ENCODE data around the gene ACBD3.
"Not testable (repeated sequence)": the region's sequence is repeated elsewhere in the genome, so short reads cannot be mapped to it uniquely, and the experiment has no call there.

Gene ACBD3

DNA sequence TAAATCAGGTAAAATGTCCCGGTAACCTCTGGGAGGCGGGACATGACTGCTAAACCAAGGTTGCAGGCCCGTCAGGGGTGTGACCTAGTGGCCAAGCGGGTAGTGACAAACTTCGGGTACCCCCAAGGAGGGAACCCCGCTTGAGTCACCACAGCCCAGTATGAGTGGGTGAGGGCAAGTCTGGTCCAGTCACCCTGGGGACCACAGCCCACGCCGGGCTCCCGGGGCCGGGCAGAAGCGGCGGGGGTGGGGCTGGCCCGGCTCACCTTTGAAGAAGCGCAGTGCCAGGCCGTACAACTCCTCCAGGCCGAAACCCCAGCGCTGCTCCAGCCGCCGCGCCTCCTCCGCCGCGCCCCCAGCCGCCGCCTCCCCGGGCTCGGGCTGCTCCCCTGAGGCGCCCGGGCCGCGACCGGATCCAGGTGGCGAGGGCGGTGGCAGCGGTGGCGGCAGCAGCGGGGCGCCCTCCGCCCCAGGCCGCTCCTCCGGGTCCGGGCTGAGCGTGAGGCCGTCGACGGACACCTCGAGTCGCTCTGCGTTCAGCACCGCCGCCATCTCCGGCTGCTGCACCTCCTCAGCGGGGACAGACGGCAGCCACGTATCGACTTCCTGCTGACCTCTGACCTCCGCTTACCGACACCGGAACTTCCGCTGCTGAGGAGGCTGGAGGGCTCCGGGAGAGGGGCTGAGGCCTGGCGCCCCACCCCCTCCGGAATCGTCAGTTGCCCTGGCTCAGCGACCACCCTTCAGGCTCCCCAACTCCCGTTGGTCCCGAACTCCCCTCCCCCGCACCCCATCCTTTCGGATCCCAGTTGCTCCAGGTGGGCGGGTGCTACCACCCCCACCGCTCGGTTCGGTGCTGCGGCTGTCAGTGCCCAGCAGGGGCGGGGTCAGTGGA, at the start of gene ACBD3:
ACBD3 (minus strand) TSS at position 618 of the 895 bp plus-strand sequence; CDS start at position 552, 66 bp downstream.
- DNase-seq, result peak; percentile 69 to 83

DNA sequence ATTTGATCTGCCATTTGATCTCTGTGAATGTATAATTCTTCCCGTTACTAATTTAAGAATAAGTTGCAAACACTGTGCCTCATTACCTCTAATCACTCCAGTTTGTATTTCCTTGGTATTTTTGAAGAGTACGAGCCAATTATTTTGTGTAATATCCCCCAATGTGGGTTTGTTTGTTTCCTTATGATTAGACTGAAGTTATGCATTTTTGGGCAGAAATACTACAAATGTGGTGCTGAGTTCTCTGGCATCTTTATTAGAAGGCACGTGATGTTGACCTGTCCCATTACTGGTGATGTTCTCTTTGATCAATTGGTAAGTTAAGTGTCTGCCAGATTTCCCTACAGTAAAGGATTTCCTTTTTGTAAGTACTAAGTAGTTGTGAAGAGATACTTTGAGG, 47.3 kb upstream of the ACBD3 start:
- no peak for DNase-seq

DNA sequence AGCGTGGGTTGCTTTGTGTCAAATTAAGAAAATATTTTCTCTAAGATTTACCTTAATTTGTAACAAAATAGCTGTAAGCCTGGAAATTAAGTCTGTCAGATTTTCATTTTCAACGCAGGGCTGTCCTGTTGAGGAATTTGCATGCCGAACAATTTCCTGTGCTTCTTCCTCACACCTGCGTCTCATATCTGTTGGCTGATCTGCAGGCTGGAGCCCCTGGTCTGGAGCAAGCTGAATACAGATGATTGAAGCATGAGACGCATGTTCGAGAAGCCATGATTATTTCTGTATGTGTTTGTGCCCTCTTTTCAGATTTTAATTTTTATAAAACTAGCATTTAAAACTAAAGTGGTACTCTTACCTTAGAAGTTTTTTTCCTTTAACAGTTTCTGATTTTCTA, 46.8 kb upstream of the ACBD3 start:
- no peak for DNase-seq

DNA sequence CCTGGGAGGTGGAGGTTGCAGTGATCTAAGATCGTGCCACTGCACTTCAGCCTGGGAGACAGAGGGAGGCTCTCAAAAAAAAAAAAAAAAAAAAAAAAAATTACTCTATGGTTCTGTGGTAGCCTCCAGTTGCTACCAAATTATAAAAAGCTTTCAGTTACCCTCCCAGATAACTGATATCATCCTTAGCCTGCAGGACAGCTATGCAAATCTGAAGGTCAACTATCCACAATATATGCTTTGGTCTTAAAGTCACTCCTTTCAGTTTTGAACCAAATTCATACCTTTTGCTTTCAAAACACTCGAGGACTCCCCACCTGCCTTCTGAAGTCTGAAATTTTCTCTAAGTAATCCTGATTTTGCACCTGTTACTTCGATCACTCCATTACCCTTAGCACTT, 40.1 kb upstream of the ACBD3 start:
- no peak for DNase-seq

DNA sequence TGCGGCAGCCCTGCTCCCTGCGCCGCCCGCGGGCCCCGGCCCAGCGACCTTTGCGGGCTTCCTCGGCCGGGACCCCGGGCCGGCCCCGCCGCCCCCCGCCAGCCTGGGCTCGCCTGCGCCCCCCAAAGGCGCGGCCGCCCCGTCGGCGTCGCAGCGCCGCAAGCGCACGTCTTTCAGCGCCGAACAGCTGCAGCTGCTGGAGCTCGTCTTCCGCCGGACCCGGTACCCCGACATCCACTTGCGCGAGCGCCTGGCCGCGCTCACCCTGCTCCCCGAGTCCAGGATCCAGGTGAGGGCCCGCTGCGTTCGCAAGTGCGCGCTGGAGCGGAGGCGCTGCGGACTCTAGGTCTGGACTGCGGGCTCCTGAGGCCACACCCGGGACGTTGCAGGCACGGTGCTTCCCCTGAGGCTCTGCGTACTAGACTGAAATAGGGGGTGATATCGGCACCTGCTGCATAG, 37.3 kb upstream of the ACBD3 start:
- no peak for DNase-seq

DNA sequence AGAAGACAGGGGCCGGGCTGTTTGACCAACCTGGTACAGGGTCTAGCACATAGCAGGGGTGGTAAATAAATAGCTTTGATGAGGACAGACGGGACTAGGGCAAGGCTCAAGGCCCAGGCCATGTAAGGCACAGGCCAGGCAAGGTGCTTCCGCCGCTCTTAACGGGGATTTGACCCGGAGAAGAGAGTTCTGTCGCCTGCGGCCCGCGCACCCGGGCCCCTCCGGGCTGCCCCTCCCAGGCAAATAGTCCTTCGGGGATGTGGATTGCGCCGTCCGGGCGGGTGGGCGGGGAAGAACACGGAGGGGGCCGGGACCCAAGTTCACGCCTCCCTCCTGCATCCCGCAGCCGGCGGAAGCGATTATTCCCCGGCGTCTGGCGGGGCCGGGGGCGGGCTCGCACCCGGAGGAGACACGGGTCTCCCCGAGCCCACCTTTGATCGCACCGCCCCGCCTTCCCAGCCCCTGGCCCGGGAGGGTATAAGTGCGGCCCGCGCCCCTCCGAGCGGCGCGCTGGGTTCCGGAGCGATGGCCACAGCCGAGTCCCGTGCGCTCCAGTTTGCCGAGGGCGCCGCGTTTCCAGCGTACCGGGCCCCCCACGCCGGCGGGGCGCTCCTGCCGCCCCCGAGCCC, 36.7 kb upstream of the ACBD3 start, which contains the start of gene MIXL1:
MIXL1 (plus strand) TSS at position 508 of the 629 bp plus-strand sequence; CDS start at position 526, 18 bp downstream.
- DNase-seq, result no peak

DNA sequence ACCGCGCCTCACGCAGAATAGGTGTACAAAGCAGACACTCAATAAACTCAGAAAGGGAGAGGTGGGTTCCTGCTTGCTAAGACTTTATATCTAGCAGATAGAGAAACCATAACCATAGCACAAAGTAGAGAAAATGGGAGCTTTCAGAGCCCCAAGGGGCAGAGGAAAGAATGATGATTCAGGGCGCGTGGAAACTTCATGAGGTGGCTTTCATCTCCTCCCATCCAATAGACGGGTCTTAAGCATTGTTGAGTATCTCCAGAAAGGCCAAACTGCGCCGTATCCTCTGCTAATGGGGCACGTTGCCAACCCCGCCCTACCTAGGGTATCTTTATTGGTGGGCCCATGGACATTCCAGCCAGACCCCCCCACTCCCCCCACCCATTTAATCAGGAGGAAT, 36.1 kb upstream of the ACBD3 start:
- DNase-seq, result no peak

DNA sequence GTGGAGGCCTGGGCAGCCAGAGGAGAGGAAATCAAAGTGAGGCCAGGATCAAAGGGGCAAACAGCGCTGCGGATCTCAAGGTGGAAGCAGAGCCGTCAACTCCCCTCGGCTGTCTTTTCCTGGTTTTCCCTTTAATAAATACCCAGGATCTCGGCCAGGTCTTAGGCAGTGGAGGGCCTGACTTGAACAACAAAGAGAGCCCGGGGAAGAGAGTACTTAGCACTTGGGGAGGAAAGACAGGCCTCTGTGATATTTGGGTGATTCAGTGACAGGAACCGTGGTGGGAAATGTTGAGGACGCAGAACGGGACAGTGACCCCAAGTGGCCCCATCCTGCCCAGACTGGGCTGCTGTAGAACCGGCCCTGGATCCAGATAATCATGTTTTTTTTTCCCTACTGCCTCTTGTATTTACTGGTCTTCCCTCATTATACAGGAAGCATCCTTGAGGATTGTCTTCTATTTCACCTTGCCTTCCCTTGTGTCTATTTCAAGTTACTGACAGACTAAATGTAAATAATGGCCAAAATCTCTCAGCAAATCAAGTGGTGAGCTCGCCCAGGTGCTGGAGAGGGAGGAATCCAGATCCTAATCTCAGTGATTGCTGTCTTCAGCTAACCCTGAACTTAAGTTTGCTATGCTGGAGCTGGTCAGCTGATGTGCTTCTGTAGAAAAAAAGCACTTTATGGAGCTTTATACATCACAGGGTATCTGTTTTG, 34.1 kb upstream of the ACBD3 start:
- no peak for DNase-seq

DNA sequence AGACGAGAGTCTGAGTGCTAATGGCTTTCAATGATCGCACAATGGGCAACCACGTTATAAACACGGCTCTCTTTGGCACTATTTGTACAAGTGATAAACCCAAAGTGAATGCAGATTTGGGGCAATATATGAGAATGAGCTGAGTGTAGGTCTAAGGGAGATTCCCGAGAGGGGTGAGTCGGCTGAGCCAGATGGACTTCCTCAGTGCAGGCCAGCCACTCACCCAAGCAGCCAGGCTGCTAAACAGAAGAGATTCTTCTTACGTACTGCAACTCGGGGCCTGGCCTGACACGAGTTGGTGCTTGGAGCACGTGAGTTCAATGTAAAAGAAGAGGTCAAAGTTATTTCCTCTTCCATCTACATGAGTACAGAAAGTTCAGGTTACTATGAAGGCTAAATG, 30.7 kb upstream of the ACBD3 start:
- no peak for DNase-seq

DNA sequence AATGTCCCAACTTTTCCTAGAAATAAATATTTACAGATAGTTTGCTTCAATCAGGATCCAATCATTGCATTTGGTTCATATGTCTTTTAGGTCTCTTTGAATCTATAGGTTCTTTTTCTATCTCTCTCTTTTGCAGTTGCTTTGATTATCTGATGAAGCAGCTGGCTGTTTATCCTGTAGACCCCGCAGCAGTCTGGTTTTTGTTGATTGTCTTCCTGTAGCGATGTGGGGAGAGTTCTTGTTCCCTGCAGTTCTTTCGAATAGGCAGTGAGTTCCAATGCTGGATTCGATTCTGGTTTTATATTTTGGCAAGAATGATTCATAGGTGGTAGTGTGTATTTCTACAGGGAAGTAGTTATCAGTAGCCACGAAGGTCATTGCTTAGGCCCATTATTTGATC, 29.5 kb upstream of the ACBD3 start:
- DNase-seq, result no peak

DNA sequence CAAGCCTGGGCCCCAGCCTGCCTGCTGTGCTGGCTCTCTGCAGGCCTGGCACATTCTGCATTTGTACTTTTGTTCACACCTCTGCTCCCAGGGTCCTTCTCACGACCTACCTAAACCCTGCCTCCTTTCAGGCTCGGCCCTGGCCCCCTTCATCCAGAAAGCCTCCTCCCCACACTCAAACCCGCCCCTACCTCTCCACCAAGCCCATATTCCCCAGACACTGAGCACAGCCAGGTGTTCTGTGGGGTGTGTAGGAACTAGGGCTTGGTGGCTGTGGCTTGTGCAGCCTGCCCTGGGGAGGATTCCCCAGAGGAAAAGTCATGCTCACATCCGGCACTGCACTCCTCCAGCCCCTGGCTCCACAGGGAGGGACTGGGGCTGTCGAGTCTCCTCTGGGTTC, 28.7 kb upstream of the ACBD3 start:
- no peak for DNase-seq

DNA sequence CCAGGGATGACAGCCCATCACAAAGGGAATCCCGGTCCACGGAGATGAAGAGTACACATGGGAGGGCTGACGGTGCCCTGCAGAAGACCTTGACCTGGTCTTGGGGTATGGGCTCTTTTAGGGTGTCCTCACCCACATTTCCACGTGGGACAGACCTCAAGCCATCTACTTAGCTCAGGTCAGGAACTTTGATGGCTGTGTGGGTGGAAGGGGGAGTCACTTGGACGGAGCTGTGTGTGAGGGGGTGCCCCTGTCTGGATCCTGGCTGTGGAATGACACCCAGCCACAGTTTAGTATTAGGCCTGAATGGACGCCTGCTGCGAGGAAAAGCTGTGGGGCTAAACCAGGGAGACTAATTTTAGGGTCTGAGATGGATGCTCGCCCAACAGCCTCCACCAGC, 26.0 kb upstream of the ACBD3 start:
- no peak for DNase-seq

DNA sequence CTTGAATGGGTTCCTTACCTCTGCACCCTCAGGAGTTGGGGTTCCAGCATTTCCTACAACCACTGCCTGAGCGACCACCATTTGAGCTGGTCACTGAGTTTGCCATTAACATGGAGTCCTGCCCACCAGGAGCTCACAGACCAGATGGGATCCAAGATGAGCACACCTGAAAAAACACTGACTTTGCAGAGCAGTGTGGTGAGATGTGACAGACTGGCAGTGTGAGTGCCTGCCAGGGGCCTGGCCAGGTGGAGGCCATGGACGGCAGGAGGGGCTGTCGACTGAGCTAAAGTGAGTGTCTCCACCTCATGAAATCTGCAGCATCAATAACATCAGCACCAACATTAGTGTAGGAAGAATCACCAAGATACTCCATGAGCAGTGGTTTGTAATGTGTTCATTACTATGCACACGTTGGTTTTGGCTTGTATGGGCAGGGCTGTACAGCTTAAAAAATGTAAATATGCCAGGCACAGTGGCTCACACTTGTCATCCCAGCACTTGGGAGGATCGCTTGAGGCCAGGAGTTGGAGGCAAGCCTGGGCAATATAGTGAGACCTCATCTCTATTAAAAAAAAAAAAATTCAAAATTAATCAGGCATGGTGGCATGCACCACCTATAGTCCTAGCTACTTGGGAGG, 24.8 kb upstream of the ACBD3 start:
- no peak for DNase-seq

DNA sequence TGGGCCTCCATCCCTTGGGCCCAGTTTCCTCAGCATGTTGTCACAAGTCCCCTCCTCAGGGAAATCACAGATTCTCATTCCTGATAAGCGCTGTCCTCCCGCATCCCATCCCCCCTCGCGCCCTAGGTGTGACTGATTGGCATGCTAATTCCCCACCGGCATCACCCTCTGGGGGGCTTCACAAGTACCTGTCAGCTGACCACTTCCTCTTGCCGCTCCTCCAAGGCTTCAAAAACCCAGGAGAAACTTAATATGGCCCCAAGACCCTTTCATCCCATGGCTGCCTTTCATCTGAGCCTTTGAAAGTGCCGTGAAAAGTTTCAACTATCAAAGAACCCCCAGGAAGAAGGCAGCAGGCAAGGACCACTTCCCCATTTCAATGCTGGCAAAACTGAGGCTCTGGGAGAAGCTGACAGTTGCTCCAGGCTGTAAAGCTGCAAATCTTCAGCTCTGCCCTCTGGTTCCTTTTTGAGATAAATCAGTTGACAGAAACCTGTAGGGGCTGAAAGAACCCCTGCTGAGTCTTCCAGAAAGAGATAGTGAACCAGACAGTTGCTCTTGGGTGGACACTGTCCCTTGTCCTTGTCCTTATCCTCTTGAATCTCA, 24.1 kb upstream of the ACBD3 start:
- no peak for DNase-seq

DNA sequence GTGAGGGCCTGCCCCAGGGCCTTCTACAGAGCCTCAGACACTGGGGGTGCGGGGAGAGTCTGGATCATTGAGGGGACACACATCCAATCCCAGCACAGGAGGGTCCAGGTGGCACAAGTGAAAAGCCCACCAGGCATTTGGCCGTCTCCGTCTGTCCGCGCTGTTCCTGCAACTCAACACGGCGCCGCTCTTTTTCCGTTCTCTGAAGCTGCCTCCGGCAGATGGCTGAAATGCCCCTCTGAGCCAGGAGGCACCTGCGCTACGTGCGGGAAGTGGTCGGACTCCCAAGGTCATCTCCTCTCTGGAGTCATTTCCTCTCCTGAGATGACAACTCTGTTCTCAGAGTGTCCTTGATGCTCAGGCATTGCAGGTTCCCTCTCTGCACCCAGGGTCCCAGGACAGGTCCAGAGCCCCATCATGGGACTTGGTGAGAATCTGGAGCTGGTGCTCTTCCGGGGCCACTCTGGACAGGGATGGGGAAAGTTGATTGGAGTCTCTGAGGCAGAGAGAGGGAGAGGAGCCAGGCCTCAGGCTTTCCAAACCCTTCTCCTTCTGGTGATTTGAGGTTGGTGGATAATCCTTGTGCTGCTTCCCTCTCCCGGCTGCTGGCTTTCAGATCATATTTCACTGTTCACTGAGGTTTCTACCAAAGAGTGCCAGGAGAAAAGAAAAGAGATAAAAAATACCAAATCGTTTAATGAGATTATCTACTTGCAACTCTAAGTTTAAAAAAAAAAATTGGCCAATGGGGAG, 22.9 kb upstream of the ACBD3 start:
- DNase-seq, result no peak

DNA sequence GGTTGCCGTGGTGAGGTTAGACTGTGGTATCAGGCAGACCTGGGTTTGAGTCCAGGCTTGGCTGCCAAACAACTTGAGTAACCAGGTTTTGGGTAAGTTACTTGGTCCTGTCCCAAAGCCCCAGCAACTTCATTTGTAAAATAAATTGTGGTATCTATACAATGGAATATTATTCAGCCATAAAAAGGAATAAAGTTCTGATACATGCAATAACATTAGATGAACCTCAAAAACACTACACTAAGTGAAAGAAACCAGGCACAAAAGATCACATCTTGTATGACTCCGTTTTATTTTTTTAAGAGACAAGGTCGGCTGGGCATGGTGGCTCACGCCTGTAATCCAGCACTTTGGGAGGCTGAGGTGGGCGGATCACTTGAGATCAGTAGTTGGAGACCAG, 20.5 kb upstream of the ACBD3 start:
- no peak for DNase-seq

DNA sequence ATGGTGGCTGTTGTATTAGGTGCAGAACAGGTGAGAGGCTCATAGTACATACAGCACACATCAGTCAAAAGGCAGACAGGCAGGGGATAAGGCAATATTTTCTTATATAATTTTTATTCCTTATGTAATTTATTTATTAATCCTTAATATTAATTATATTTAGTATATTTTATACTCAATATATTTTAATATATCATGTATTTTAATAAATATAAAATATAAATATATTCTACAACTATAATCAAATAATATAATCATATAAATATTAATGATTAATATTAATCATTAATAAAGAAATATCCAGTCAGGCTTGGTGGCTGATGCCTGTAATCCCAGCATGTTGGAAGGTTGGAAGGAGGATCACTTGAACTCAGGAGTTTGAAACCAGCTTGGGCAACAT, 17.7 kb upstream of the ACBD3 start:
- no peak for DNase-seq

DNA sequence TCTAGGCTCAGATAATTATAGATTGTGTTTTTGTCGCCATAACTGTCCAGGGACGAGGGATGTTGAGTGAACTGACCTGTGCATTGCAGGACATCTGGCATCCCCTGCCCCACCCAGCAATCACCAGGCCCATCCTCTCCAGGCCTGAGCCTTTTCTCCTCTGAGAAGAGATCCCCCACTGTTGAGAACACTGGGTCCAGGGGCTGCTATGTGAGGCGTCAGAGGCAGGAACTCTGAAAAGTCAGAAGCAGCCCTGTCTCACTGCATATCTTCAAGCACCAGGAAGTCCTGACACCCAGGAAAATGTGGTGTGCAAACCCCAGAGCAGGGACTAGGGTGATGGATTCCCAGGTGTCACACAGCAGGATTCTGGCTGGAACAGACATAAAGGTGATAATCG, 17.1 kb upstream of the ACBD3 start:
- no peak for DNase-seq

DNA sequence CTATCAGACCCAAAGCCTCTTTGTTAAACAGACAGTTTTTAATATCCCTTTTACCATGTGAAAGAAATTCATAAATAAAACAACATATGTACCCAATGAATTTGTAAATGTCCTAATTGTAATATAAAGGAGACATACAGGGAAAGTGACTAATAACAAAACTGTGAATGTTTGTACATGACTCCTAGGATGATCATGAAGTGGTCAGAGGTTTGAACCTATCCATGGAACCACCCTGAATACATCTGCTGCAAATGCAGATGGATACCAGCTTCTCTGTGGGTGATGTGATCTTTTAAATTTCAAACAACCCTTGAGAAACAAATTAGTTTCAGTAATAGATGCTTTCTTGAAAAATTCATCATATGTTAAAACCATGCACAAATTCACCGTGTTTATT, 16.7 kb upstream of the ACBD3 start:
- no peak for DNase-seq

DNA sequence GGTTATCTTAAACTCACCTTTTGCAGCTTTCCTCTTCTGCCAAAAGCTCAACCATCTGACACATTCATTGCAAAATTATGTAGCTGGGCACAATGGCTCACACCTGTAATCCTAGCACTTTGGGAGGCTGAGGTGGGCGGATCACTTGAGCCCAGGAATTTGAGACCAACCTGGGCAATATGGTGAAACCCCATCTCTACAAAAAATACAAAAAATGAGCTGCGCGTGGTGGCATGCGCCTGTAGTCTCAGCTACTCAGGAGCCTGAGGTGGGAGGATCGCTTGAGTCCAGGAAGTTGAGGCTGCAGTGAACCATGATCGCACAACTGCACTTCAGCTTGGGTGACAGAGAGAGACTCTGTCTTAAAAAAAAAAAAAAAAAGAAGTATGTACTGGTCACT, 16.1 kb upstream of the ACBD3 start:
- not testable (repeated sequence) for DNase-seq

DNA sequence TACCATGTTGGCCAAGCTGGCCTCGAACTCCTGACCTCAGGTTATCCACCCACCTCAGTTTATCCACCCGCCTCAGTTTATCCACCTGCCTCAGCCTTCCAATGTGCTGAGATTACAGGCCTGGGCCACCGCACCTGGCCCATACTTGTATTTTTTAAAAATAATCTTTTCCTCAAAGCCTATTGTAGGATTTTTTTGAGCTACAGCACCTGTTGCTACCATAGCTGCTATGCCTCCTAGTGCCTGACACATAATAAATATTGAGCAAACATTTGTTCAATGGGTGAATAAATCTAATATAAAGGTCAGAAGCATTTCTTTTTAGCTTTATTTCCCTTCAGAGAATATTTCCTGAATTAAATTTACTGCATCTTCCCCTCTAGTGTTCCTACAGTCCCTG, 15.7 kb upstream of the ACBD3 start:
- DNase-seq, result no peak

DNA sequence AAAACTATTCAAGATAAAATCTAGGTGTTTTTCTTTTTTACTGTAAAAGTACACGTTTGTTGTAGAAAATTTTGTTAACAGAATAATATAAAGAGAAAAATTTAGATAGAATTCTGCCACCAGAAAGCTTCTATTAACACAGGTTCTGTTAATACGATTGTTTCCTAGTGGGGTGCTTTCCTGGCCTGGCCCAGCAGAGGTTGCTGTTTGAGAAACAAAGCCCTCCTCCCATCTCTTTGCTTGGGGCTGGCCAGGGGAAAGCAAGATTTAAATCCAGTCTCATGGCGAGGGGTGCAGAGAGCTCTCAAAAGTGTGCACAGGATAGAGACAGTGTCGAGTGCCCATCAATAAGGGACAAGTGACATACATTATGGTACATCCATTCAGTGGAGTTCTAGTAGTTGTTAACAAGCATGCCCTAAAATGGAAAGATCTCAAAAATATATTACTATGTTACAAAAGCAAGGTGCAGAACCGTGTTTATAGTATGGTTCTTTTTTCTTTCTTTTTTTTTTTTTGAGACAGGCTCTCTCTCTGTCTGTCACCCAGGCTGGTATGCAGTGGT, 14.6 kb upstream of the ACBD3 start:
- peak in 1 of 2 donors; percentile 33 for DNase-seq
